KOPT-K1 (cell line): Measurements from ENCODE around the gene ZFHX3.

Source experiments
- H3K27ac ChIP-seq: fragments of 200-600 bp; sonication (generic); 2 replicates; pipeline ENCODE4 v1.5.1; 2016; ENCODE audit warnings: antibody characterized with exemption, mild to moderate bottlenecking, low read depth, low read length; ENCODE audit not compliant: poor library complexity, severe bottlenecking
- H3K36me3 ChIP-seq: fragments of 200-600 bp; sonication (generic); 2 replicates; pipeline ENCODE4 v1.5.1; 2017; ENCODE audit warnings: antibody characterized with exemption, mild to moderate bottlenecking, low read length, moderate library complexity; ENCODE audit not compliant: insufficient read depth
- H3K9me3 ChIP-seq: fragments of 200-600 bp; sonication (generic); 2 replicates; pipeline ENCODE4 v1.5.1; 2017; ENCODE audit warnings: antibody characterized with exemption, low read length, mild to moderate bottlenecking; ENCODE audit not compliant: insufficient read depth, poor library complexity, severe bottlenecking

ZFHX3 gene

DNA sequence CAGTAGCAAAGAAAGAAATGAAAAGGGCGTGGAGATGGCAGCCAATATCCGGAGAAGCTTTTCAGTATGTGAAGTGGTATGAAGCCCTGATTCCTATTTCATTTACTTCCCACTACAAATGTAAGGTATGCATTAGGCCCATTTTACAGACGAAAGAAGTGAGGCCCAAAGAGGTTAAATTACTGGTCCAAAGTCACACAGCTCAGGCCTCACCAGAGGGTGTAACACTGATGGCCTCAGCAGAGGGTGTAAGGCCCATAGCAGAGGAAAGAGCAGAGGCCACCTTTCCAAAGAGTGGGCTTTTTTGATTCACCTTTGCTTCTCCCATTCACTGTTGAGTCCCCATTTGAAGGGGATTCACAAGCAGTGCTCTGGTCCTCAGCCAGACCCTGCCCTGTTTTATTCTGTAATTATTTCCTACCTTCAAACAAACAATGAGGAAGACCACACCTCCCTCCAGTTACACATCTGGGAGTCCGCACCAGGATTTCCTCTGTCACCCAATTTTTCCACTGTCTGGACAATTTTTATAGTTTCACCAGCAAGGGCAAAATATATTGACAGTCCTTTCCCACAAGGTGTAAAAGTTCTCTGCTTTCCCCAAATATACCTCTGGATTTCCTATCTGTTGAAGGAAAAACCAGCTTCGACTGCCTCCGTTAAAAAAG is 7.1 kb downstream of the ZFHX3 start:
- no peaks in the 10 kb centered on the region for H3K36me3 ChIP-seq
- H3K9me3 ChIP-seq = no peaks in the 10 kb centered on the region
- H3K27ac ChIP-seq = no peak overlapping the region

DNA sequence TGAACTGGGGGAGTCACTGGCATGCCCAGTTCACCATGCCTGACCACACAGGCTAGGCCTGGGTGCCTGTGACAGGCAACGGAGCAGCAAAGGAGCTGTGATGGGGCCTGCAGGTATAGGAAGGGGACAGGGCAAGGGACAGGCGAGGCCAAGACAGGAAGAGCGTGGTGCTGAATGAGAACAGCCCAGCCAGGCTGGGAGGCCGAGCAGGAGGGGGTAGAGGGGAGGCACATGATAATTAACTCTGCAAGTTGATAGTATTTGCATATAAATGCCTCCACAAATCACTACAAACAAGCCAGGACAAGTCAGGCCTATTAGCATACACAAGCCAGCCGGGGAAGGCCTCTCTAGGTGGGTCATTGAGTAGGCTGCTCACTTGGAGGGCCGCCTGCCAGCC is 7.8 kb downstream of the ZFHX3 start:
- no peak overlapping the region for H3K27ac ChIP-seq
- no peaks in the 10 kb centered on the region for H3K36me3 ChIP-seq
- H3K9me3 ChIP-seq = no peaks in the 10 kb centered on the region

DNA sequence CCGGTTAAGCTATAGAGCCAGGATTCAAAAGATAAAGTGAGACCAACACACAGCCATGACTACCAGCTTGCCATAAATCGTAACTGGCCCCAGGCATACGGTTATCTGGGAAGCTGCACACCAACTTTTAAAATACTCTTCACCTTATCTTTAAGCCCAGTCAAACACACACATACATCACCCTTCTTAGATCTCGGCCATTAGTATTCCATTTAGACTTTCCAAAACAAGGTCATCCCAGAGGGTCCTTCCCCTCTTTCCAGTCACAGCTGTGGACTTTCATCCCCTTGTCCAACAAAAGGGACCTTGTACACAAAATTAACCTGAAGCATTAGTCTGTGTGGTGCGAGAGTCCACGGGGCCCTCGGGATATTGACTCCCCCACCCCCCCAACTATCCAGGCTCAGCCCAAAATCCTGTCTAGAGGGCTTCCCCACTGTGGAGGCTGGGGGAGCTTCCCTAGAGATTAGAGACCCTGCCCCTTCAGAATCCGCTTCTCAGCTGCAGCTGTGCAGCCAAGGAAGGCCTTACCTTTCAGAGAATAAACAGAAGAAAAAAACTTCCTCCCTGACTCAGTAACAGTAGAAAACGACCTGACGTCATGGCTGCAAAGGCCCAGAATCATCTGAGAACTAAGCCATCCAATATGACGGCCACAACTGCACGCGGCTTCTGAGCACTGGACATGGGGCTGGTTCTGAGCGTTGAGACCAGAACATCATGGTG is 9.9 kb downstream of the ZFHX3 start:
- Histone ChIP-seq H3K36me3 (no peaks in the 10 kb centered on the region), H3K27ac (no peak overlapping the region), H3K9me3 (no peaks in the 10 kb centered on the region)

DNA sequence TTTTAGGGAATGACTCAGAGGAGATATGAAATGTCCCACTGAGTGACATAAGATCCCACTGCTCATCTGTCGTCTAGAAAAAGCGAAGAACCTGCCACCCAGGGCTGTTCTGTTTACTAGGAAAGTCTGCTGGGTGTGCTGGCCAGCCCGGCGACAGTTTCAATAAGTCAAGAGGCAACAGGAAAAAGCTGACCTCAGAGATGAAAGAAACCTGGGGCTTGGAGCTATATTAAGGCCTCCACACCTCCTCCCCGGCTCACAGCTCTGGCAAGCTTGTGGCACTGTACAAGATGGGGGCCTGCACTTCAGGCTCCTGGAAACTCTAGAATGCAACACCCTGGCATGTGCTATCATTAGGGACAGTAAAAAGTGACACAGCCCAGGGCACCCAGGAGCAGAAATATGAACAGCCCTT is 10.6 kb downstream of the ZFHX3 start:
- H3K27ac ChIP-seq = no peak overlapping the region
- no peaks in the 10 kb centered on the region for H3K36me3 ChIP-seq
- no peaks in the 10 kb centered on the region for H3K9me3 ChIP-seq

DNA sequence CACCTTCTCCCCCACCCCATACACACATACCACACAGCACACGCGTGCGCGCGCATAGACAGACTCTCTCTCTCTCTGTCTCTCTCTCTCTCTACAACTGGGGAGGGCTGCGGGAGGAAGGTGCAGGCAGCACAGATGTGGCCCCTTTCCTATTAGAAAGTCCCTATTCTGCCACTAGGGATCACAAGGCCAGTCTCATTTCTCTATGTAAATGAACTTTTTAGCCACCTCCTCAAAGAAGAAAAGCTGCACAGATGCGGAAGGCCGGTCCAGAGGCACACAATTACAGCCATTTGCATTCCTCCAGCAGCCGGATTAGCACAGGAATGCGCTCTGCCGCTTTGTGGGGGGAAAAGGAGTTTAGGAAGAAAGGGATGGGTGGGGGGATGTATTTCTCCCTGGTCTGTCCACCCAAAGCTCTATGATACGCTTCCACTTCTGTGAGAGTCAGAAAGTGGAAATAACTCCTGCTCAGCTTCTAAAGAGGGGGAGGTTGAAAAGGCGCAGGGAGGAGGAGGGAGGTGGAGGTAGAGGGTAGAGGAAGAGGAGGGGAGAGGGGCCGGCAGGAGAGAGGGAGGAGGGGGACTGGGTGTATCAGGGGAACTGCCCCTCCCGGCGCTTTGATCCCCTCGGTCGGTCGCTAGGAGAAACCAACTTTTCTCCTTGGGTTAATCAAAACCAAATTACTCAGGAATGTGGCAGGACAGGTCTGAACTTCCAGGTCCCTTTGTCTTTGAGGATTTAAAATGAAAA is 11.7 kb downstream of the ZFHX3 start:
- Histone ChIP-seq H3K27ac (no peak overlapping the region), H3K36me3 (no peaks in the 10 kb centered on the region), H3K9me3 (no peaks in the 10 kb centered on the region)

DNA sequence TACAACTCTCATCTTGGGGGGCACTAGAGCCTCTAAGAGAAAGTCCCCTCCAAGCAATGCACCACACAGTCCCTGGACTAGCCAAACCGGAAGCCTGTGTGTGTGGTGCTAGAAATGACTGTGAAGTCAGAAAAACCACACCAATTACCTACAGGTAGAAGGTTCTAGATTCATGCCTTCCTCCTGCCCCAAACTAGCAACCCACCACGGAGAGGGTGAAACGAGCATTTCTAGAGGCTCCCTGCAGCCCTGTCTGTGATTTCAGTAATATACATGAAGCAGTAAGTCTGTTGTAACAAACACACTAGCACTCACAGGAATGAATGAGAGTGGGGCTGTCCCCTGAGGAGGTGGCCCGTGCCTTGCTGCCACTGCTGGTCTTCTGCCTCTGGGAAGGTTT is 13.6 kb downstream of the ZFHX3 start:
- H3K9me3 ChIP-seq = no peaks in the 10 kb centered on the region
- no peaks in the 10 kb centered on the region for H3K36me3 ChIP-seq
- no peak overlapping the region for H3K27ac ChIP-seq

DNA sequence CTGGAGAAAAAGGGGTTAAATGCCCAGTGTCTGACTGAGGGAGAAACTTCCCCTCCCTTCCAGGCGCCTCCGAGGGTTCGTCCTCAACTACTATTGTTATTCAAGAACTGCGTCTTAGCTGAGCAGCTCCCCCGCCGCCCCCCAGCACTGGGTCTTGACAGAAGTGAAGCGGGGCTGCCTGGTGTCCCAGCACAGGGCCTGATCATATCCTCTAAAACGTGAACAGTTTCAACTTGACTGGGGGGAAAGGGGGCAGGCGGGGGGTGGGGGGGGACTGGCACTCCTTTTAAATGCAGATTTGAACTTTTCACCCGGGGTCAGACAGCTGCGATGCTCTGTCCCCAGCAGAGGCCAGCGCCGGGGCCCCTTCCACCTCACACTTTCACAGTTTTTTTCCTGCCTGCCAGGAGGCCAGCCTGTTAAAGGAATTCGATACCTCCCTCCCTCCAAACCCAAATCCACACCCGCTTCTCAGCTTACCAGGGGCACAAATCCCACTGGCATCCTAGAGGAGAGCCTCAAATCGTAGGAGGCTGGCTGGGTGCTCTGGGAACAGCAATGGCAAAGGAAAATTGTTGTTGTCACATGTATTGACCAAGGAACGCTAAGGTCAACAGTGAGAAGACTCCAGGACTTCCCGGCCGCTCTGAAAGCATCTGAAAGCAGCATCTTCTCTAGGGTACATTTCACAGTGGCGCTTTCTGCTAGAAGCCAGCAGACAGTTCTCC is 14.5 kb downstream of the ZFHX3 start:
- H3K27ac ChIP-seq = no peak overlapping the region

DNA sequence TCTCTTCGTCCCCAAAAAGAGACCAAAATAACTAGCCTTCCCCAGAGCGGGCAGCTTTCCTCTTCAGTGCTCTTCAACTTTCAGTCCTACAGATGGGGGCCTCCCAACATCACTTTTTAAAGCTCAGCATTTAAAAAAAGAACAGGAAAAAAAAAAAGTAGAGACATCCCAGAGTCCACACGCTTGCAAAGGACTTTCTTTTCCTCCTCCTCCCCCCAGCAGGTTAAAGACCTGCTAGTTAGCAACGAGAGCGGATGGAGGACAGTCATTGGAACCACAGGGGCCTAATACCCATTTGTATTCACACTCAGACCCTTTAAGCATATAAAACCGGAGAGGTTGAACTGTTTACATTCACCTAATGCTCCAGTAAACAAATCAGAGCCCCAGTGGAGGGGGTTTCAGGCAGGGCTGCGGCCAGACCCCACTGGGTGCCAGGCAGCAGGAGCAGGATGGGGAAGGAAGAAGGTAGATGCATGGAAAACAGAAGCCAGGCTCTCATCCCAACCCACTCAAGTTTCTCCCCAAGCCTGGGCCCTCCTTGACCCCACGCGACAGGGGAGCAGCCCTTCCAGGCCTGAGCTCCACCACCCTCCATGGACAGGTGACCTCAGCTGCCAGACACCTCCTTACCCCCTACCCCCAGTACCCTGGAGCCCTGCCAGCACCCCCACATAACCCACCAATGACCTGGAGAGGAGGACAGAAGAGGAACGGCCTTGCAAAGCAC is 15.2 kb downstream of the ZFHX3 start:
- H3K9me3 ChIP-seq = no peaks in the 10 kb centered on the region
- no peaks in the 10 kb centered on the region for H3K36me3 ChIP-seq
- no peak overlapping the region for H3K27ac ChIP-seq

More for the DNA sequence above, 14.5 kb downstream of the ZFHX3 start:
- no peaks in the 10 kb centered on the region for H3K36me3 ChIP-seq
- no peaks in the 10 kb centered on the region for H3K9me3 ChIP-seq

DNA sequence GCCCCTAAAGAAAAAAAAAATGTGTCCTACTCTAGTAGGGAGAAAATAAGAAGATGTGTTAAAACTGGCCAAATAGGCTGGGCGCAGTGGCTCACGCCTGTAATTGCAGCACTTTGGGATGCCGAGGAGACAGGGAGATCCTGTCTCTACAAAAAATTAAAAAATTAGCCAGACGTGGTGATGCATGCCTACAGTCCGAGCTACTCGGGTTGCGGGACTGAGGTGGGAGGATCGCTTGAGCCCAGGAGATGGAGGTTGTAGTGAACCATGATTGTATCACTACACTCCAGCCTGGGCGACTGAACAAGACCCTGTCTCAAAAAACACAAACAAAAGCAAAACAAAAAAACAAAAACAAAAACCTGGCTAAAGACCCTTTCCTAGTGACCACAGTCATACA is 15.9 kb downstream of the ZFHX3 start:
- Histone ChIP-seq H3K36me3 (no peaks in the 10 kb centered on the region), H3K9me3 (no peaks in the 10 kb centered on the region), H3K27ac (no peak overlapping the region)

DNA sequence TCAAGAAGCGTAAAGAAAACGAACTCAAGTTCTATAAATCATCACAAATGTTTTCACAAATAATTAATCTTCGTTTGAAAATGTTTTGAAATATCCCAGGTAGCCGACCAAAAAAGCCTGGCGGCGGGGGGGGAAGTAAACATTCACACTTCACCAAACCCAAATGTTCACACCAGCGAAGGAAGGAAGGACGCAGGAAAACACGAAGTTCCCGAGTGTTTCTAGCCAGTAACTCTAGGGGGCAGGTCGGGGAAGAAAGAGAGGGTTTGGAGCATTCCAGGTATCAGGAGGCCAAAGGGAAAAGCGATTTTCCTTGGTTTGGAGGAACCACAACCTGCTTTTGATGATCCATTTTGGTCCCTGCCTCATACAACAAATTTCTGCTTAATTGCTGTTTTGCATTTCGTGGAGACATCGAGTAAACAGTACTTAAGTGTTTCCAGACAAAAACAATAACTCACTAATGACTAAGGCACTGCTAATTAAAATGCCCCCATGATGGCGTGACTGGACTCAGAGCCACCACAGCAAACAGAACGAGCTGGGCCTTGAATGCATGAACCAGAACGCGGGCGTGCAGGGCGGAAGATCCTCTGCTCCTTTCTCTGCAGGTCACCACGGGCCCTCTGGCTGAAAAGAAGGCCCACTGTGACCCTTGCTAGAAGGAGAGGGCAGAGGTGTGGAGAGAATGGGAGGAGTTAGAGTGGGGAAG is 16.6 kb downstream of the ZFHX3 start:
- no peak overlapping the region for H3K27ac ChIP-seq
- no peaks in the 10 kb centered on the region for H3K36me3 ChIP-seq
- no peaks in the 10 kb centered on the region for H3K9me3 ChIP-seq

DNA sequence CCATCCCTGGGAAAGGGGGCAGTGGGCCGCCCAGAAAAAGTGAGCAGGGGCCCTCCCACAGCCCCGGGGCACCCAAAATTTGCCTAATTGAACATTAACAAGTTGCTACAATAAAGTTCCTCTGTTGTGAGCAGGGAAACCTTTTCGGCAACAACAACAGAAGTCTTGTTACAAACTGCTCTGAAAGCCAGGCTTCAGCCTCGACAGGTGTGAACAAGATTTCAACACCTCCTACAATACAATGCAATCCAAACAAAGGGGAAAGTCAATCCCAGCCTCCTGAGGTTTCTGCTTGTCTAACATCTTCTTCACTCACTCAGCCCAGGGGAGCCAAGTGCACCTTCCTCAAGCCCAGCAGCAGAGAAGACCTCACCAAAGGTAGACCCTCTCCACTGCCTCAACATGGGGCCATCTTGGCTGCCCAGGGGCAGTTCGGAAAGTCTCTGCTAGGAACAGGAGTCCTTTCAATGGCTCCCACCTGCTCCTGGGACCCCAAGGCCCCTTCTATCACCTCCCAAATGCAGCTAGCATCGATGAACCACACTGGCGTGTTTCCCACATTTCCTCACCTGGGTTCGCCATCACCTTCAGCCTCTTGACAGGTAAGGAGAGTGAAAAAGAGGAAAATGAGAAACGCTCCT is 19.1 kb downstream of the ZFHX3 start:
- Histone ChIP-seq H3K9me3 (no peaks in the 10 kb centered on the region), H3K27ac (no peak overlapping the region)

DNA sequence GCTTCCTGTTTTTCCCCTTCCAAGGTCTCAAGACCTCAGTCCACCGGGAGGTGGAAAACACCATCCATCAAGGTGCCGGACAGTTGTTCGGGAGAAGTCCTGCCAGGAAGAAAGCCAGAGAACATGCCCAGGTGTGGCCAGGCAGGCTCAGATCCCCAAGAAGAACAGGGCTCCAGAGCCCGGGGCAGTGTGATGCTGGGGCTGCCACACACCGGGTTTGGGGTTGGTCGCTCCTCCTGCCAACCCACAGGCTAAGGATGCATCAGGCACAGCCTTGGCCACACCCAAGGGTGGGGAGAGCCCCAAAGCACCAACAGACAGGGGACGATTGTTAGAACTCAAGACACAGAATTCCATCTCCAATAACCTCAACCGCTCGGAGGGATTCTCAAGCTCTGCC is 19.7 kb downstream of the ZFHX3 start:
- H3K9me3 ChIP-seq = no peaks in the 10 kb centered on the region
- H3K36me3 ChIP-seq = no peaks in the 10 kb centered on the region
- H3K27ac ChIP-seq = no peak overlapping the region

More for the DNA sequence above, 19.1 kb downstream of the ZFHX3 start:
- H3K36me3 ChIP-seq = no peaks in the 10 kb centered on the region

DNA sequence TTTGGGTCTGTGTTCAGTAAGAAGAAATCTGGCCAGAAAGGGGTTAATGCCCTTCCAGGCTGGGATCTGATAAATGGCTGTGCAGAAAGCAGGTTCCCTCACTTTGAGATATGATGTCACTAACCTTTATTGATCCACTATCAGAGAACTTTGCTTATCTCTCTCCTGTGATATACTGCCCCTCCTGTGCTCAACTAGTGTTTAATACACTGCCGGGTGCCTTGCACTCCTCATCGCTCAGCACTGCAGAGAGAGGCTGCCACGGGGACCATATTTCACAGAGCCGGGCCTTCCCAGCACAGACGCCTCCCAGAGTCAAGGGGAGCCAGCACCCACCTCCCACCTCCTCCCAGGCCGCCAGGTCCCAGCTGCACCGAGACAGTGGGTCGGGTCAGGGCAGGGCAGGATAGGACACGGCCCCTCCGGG is 20.2 kb downstream of the ZFHX3 start:
- no peak overlapping the region for H3K27ac ChIP-seq
- no peaks in the 10 kb centered on the region for H3K9me3 ChIP-seq
- no peaks in the 10 kb centered on the region for H3K36me3 ChIP-seq
